ENCODE results near the gene SCAF4.

The SCAF4 gene

DNA sequence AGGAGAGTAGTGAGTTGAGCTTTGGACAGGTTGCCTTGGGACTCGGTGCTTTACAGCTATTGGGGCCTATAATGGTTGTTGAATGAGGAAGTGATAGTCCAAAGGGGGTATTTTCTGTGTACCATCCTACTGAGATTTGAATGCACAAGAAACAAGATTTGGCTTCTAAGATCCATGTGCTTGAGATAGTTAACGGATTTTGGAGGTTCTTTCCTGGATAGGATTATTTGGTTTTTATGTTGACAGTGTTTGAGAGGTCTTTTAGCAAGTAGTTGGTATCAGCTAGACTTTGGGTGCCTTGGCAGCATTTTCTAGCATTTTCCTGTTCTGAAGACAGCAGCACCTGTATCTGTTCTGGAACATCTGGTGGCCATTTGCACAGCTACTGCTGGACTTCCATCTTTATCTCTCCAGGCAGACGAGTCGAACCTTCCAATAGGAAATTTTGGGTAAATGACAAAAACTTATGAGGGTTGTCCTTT lies 3.6 kb upstream of the SCAF4 start:
- no peak for DNase-seq

DNA sequence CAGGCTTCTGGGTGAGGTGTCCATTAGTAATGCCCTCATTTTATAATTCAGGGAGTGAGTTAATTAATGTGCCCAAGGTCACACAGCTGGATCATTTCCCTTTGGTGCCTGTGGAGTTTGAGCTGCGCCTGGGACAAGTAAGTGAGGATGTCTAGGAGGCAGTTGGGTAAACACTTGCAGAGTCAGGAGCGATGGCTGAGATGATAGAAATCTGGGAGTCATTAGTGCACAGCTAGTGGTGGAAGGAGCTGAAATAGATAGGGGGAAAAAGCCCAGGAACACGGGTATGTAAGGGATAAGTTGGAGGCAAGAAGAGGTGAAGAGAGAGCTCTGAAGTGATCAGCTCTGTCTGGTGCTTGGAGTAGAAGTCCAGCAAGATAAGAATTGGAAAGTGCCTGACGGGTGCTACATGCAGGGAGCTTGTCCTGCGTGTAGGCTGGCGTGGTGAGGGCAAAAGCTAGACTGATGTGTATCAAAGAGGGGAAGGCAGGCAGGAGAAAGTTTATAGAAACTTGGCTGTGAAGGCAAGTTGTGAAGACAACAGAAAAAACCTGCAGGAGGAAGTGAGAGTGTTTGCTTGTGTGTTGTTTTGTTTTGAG lies 1.7 kb upstream of the SCAF4 start:
- DNase-seq = no peak

DNA sequence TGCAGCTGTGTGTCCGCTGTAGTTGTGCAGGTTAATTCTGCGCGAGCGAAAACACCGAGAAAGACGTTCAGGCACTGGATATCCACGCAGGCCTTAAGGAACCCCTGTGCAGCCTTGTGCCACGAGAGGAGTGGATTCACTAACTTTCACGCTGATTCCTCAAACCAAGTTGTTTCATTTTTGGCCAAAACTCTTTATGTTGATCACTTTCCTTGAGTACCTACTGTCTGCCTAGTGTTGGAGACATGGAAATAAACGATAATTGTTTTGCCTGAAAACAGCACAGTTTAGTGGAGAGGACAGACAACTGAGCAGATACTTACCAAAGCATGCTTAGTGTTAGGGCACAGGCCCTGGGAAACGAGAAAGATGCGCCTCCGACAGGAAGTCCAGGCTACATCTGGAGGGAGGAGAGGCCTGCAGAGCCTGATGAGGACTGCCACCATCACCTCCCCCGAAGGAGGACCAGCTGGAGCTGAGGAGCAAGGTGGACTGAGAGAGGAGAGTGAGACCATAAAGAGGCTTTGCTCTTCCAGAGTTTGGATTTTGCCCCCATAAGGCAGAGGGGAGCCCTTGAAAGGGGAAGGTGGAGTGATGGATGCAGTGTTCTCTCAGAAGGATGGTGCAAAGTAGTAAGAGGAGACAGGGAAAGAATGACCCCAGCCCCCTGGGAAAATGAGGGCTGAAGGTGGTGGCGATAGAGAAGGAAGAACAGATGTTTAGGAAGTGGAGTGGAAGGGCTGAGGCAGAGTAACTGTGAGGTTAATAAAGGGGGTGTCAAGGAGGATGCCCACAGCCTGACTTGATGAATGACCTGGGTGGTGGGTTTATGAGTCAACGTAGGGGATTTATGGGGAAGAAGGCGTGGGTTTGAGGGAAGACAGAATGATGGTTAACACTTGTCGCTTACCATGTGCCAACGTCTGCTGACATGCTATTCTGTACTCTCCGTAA lies 956 bp upstream of the SCAF4 start:
- DNase-seq = peak; percentile 51 to 57

DNA sequence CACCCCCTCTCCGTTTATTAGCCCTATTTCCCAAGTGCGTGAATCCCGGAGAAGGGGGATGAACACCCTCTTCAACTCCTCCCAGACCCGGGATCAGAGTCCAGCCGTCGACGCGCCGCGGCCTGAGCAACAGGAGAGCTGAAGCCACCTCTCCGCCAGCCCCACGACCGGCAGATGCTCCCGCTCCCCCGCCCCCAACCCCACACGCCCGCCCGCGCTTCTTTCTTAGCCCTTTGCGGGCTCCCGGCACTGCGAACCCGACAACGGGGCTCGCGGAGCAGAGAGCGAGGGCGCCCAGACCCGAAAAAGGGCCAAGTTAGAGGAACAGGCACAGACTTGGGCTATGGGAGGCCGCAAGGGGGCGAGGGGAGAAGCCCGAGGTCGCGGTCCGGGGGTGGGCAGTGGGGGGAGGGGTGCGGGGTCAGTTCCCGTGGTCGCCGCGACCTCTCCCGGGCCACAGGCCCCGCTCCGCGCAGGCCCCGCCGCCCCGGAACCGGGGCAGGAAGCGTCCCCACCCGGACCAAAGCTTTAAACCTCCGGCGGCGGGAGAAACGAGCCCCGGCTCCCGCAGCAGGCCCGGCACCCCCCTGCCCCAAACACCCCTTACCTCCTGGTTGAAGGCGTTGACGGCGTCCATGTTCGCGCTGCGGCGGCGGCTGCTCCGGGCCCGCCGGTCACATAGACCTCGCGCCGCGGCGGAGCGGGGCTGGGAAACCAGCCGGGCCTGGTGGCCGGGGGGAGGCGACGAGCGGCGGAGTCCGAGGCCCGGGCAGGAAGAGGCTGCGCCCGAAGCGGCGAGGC lies 662 bp downstream of the SCAF4 start:
- DNase-seq = peak; percentile 62 to 64

DNA sequence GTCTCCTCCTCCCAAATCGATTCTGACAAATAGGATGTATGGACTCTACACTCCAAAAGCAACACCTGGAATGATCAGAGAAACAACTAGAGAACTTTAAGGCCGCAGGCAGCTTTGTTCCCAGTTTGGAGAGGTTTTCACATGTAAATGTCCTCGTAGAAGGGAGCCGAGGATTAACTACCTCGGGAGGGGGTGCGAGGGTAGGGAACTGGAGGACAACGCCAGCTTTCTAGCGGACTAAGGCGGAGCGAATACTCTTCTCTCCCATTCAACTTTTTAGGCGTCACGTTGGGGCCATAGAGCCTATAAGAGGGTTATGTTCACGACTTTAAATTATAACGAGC lies 1.2 kb downstream of the SCAF4 start:
- peak in 1 of 2 experiments; percentile 31 for DNase-seq

DNA sequence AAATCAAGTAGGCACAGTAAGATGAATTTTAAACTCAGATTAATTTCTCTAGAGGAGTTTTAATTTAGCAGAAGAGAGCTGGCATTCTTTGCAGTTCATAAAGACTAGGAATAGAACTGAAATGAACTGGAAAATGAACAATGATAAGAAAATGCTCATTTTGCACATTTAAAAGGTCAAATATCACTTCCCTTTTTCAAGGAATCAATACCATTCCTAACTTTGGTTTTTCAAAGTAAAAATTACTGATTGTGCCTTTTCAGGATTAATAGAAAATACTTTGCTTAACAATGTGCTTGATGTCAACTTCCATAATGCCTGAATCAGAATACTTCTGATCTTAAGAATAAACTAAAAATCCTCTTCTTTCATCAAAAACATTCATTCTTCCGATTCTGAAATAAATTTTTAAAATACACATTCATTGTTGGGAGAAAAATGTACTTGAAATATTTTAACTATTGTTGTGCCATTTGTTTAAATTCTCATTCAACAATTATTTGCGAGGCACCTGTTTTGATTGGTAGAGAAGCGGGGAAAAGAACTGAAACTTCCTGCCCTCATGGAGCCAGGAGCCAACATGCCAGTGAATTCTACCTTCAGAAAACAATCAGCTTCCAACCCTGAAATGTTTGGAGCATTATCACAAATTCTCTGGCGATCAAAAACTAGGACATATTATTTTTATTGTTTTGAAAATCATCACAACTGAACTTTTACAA lies 2.1 kb downstream of the SCAF4 start:
- no peak for DNase-seq

DNA sequence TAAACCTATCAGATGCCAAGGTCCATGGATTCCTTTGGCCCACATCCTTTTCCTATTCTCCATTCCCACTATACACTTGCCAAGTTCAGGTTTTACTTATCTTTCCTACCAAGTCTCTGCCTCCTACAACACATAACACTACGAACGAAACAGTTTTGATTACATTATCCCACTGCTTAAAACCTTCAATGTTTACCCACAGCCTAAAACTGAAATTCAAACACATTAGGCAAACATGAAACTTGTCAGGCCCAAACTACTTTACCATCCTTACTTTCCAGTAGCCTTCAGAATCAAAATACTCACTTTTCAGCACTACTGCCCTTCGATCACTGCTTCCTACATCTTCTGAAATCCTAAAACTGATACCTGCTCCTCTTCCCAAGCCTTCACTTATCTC lies 3.0 kb downstream of the SCAF4 start:
- DNase-seq = no peak

DNA sequence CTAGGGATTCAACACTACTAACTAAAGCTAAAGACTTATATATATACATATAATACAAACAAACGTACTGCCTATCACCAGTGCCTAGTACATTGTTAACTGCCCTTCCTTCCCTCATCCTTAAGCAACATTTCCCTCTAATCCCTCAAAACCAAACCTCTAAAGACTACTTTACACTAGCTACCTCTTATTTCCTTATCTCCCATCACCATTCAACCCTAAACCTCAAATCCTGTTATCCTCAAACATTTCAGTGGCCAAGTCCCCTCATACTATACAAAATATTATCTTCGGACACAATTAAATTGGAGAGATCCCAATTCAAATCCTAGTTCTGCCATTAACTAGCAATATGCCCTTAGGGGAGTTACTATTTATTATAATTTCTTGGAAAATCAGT lies 3.7 kb downstream of the SCAF4 start:
- DNase-seq = no peak

DNA sequence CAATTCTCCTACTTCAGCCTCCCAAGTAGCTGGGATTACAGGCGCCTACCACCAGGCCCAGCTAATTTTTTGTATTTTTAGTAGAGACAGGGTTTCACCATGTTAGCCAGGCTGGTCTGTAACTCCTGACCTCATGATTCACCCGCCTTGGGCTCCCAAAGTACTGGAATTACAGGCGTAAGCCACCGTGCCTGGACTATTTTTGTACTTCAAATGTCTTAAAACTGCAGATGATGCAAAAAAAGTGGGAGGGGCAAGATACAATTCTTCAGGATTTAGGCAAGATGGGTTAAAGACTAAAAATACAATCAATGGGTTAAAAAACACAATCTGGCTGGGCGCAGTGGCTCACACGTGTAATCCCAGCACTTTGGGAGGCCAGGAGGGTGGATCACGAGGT lies 4.7 kb downstream of the SCAF4 start:
- no peak for DNase-seq

DNA sequence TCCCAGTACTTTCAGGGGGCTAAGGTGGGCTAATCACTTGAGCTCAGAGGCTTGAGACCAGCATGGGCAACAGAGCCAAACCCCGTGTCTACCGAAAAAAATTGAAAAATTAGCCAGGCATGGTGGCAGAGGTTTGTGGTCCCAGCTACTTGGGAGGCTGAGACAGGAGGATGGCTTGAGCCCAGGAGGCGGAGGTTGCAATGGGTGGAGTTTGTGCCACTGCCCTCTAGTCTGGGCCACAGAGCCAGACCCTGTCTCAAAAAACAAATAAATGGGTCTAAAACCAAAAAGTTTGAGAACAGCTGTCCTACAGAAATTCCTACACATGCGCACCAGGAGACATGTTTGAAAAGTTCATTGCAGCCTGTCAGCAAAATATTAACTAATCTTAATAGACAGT lies 5.5 kb downstream of the SCAF4 start:
- DNase-seq = no peak

DNA sequence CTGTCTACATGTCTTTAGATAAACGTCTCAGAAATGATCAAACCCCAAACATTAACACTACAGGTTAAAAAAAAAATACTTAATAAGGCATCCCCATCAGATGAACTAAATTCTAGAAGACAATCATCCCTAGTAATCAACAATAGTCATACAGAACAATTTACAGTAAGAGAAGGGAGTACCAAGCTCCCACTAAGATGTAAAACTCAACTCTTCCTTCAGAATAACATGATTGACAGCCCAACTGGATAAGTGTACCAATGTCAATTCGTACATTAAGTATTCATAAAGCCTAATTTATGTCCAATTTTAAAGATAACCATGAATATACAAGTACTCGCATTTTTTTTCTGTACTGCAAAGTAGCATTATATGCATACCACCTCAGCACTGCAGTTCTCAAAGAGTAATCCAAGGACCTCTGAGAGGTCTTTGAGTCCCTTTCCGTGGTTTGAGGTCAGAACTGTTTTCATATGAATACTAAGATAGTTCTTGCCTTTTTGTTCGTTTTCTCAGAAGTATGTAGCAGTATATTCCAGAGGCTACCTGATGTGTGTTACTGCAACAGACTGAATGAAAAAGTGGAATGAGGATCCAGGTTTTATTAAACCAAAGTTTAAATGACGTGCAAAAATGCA lies 6.6 kb downstream of the SCAF4 start:
- DNase-seq = no peak

DNA sequence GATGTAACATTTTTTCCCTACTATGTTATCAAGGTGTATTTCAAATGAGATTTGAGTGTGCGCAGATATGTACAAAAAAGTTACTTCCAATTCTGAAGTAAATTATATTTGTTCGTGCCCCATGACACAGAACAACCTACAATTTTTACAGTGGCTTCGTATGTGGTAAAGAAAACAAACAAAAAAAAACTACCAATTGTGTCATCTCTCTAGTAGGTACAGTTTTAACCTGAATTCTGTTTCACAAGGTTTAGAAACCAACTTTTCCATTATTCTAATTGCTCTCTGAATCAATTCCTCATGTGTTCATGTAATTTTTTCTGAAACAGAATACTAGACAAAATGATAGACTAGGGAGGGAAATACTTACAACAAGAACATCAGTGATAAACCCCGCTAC lies 7.4 kb downstream of the SCAF4 start:
- no peak for DNase-seq

DNA sequence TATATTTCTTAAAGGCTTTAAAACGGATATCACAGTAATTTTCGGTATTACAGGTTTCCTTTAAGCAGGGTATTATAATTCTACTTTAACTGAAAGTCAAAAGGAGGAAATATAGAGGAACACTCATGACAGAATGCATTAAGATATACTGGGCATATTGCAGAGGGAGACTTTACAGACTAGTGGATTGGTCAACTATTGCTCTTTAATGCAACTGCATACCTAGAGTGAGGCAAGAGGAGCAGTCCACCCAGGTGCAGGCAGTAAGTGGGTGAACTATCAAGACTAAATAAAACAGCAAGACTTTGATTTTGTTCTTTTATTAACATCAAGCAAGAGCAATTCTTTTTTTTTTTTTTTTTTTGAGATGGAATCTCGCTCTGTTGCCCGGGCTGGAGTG lies 10.5 kb downstream of the SCAF4 start:
- DNase-seq = no peak

DNA sequence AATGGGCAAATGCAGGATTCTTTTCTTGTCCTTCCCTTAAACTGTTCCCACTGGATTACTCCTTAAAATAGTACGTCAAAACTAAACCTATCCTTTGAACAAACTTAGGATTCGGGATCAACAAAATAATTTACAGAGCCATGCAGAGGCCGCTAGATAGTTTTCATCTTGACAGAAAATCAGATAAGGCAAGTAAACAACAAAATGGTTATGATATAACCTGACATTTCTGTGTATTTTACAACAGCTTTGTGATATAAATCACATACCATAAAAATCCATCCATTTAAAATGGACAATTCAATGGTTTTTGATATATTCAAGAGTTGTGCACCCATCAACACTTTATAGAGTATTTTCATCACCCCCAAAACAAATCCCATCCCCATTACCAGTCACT lies 11.2 kb downstream of the SCAF4 start:
- DNase-seq = no peak

DNA sequence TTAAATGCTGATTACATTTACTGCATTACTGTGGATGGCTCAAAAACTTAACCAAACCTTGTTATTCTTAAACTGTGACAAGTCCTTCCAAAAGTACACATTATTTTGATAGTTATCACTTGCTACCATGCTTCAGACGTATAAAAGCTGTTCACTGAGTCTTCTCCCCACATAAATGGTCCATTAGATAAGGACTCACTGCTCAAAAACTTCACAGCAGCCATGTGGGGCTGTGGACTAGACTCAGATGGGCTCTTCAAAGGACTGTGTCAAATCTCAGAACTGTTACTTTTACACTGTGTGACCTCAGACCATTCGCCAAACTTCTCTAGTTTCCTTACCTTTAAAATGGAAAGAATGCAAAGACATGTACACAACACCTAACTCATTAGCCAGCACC lies 11.6 kb downstream of the SCAF4 start:
- no peak for DNase-seq

DNA sequence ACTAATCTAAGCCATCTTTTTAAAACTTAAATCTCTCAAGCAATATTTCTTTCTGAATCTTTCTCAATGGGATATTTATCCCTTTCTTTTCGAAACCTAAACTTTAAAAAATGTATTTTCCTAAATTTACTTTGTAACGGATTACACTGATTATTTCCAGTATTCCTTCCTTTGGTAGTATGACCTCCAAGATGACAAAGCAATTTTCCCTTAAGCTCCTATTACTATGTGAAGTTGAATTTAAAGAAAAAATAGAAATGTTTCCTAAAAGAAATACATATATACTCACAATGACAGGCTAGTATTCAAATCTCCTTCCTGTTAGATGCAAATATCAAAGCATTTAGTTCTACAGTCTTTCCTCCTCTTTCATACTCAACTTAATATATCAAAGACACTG lies 15.8 kb downstream of the SCAF4 start:
- DNase-seq = no peak

DNA sequence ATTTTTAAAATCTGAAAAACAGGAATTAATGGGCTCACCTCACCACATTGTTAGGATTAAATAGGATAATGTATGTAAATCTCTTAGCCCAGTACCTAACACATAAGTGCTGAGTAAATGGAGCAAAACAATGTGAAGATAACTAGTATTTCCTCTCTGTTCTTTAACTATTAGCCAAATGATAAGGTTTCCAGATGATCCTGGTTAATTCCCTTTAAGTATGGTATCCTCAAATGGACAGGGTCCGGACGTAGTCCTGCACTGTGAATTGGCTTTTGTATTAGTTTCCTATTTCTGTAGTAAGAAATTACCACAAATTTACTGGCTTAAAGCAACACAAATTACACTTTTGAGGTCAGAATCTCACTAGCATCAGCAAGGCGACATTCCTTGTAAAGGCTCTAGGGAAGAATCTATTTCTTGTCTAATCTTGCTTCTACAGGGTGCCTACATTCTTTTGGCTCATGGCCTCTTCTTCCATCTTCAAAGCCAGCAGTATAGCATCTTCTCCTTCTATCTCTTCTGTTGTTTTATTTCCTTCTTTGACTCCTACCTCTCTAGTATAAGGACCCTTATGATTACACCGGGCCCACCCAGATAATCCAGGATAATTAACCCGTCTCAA lies 17.1 kb downstream of the SCAF4 start:
- DNase-seq = no peak

DNA sequence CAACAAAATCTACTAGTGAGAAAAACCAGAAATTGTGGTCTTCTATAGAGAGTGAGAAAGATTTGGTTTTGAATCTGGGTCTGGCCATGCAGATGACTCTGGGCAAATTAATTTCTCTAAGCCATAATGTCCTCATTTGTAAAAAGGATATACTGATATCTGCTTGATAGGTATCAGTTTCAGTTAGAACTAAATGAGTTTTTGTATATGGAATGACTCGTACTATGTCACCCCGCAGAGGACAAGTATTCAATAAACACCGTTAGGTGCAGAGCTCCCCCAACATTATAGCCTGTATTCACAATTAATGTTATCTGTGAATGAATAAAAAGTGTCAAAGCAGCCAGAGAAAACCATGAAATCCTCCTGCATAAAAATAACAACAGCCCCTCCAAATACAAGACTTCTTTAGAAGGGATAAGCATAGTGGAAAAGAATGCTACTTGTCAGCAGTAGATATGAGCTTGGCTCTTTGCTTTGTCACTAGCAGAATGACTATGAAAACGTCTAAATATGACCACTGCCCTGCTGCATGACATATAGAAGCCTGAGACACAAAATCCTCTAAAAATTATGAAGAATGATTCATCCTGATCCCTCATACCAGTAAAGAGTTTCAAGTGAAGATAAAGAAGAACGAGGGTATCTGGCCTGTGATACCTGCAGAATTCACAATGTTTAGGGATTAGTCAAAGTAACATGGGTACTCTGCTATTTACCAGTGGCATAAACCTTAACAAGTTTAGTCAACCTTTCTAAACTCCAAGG lies 17.8 kb downstream of the SCAF4 start:
- no peak for DNase-seq

DNA sequence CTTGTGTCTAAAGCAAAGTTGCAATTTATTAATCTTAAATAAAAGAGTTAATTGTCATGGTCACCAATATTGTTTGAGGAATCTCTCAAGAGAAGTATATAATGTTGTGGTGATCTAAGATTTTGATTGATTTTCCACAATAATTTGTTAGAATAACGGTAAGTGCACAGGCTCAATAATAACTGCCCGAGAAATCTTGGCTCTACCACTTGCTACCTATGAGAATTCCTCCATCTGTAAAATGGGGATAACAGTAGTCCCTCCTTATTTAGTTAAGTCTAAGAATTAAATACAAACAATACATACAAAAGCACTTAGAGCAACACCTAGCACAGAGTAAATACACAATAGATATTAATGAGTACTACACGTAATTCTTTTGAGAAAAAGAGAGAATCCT lies 18.8 kb downstream of the SCAF4 start:
- no peak for DNase-seq

DNA sequence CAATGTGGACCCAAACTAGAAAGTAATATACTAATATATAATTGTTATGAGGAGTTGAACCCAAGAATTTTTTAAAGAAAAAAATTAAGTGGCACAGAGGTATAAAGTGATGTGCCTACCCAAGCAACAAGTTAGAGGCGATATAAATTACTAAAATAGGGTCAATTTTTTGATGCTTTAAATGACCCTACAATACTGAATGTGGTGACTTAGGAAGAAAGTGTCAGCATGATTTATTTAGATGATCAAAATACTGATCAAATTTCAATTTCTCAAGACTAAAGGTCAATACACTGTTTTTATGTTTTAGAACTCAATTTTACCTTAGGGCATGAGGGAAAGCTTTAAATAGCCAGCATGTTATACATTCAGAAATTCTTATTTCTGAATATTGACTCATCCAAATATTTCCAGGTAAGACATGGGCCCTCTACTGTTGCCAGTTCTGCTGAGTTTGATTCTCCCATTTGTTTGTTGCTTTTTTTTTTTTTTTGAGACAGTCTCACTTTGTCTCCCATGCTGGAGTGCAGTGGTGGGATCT lies 20.1 kb downstream of the SCAF4 start:
- DNase-seq = no peak

DNA sequence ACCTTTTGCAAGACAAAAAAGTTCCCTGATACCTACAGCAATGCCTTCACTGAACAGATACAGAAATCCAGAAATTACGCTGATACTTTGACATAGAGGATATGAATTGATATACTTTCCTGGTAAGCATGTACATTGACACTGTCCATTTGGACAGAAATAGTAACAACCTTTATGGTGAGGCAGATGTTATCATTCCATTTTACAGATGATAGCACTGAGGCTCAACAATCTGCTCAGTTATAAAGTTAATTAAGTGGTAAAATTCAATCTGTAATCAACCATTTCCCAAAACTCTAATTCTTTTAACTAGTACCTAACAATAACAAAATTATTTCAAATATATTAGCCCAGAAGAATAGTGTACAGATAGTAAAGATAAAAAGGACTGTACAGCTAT lies 20.6 kb downstream of the SCAF4 start:
- no peak for DNase-seq
